Loucy (cell line): ENCODE data around the gene KCNA4.
"Not testable (repeated sequence)": the region's sequence is repeated elsewhere in the genome, so short reads cannot be mapped to it uniquely, and the experiment has no call there.

Source experiments
- EZH2phosphoT487 ChIP-seq: fragments of 200-600 bp; IDR thresholded peaks from 2 replicates; pipeline ENCODE4 v1.6.1; 2018; ENCODE audit warnings: antibody characterized with exemption, mild to moderate bottlenecking, moderate library complexity, borderline replicate concordance
- TF ChIP-seq, protein P1 (sequence below): fragments of 200-600 bp; sonication (generic); conservative IDR thresholded peaks from 2 replicates; pipeline ENCODE4 v1.5.1; 2014; ENCODE audit warnings: mild to moderate bottlenecking, antibody characterized with exemption, low read length

DNA sequence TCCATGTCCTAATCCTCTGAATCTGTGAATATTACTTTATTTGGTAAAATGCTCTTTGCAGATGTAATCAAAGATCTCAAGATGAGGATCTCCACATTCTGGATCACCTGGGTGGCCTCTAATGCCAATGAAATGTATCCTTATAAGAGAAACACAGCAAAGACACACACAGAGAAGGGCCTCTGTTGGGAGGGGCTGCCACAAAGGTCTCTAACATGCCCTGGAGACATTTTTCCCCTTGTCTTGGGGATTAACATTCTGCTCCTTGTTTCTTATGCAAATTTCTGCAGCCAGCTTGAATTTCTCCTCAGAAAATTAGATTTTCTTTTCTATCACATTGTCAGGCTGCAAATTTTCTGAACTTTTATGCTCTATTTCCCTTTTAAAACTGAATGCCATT is 17.3 kb upstream of the KCNA4 start:
- TF ChIP-seq, protein P1, sequence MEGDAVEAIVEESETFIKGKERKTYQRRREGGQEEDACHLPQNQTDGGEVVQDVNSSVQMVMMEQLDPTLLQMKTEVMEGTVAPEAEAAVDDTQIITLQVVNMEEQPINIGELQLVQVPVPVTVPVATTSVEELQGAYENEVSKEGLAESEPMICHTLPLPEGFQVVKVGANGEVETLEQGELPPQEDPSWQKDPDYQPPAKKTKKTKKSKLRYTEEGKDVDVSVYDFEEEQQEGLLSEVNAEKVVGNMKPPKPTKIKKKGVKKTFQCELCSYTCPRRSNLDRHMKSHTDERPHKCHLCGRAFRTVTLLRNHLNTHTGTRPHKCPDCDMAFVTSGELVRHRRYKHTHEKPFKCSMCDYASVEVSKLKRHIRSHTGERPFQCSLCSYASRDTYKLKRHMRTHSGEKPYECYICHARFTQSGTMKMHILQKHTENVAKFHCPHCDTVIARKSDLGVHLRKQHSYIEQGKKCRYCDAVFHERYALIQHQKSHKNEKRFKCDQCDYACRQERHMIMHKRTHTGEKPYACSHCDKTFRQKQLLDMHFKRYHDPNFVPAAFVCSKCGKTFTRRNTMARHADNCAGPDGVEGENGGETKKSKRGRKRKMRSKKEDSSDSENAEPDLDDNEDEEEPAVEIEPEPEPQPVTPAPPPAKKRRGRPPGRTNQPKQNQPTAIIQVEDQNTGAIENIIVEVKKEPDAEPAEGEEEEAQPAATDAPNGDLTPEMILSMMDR = not testable (repeated sequence)
- TF ChIP-seq EZH2phosphoT487 = not testable (repeated sequence)
